Ectodermal cell (in vitro differentiated cells): ENCODE data around the gene ELF2.
"Not testable (repeated sequence)": the region's sequence is repeated elsewhere in the genome, so short reads cannot be mapped to it uniquely, and the experiment has no call there.

Experiments used
- H3K27ac ChIP-seq: 2 replicates; pipeline ENCODE4 v1.7.0; 2013; ENCODE audit warnings: mild to moderate bottlenecking, low read depth, low read length; ENCODE audit not compliant: insufficient read depth, poor library complexity, severe bottlenecking
- H3K27me3 ChIP-seq: 2 replicates; pipeline ENCODE4 v1.7.0; 2013; ENCODE audit warnings: mild to moderate bottlenecking, low read length; ENCODE audit not compliant: insufficient read depth, control insufficient read depth, poor library complexity, severe bottlenecking
- H3K36me3 ChIP-seq: one replicate; pipeline ENCODE4 v1.7.0; 2013; ENCODE audit warnings: low read length; ENCODE audit not compliant: control insufficient read depth, insufficient read depth
- H3K4me1 ChIP-seq: one replicate; pipeline ENCODE4 v1.7.0; 2013; ENCODE audit warnings: low read length; ENCODE audit not compliant: control insufficient read depth, insufficient read depth
- H3K4me3 ChIP-seq: 2 replicates; pipeline ENCODE4 v1.7.0; 2013; ENCODE audit warnings: low read depth, low read length, control low read depth; ENCODE audit not compliant: insufficient read depth
- H3K9me3 ChIP-seq: 2 replicates; pipeline ENCODE4 v1.7.0; 2013; ENCODE audit warnings: mild to moderate bottlenecking, low read length, moderate library complexity; ENCODE audit not compliant: control insufficient read depth
- WGBS, 2 experiments: methylation state at CpG; one replicate each; pipeline ENCODE4 v1.1.7; 2013; ENCODE audit warnings: missing lambda C conversion rate in 2 of 2; 5-methylcytosine and 5-hydroxymethylcytosine counted together

The ELF2 gene

DNA sequence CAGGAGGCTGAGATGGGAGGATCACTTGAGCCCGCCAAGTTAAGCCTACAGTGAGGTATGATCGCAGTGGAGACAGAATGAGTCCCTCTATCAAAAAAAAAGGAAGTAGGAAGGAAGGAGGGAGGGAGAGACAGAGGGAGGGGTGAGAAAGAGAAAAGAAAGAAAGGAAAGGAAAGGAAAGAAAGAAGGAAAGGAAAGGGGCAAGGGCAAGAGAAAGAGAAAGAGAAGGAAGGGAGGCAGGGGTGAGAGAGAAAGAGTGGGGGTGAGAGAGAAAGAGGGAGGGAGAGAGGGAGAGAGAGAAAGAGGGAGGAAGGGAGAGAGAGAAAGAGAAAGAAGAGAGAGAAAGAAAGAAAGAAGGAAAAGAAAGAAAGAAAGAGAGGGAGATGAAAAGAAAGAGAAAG lies 13.2 kb downstream of the ELF2 start:
- Histone ChIP-seq H3K4me1 (peaks cover 3% of the 10 kb centered on the region), H3K27me3 (no peaks in the 10 kb centered on the region), H3K36me3 (no peaks in the 10 kb centered on the region), H3K27ac (peak overlapping the region; percentile 16), H3K9me3 (no peaks in the 10 kb centered on the region), H3K4me3 (no peak overlapping the region)
- WGBS, 2 experiments, result 92 to 95% methylated on average over 2 of the region's 2 CpGs

DNA sequence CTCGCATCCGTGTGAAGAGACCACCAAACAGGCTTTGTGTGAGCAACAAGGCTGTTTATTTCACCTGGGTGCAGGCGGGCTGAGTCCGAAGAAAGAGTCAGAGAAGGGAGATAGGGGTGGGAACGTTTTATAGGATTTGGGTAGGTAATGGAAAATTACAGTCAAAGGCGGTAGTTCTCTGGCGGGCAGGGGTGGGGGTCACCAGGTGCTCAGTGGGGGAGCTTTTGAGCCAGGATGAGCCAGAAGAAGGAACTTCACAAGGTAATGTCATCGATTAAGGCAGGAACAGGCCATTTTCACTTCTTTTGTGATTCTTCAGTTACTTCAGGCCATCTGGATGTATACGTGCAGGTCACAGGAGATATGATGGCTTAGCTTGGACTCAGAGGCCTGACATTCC lies 19.0 kb downstream of the ELF2 start:
- not testable (repeated sequence) for H3K27me3 ChIP-seq, H3K4me3 ChIP-seq, H3K9me3 ChIP-seq, H3K4me1 ChIP-seq, H3K27ac ChIP-seq, H3K36me3 ChIP-seq
- 64 to 69% methylated on average over 9 of the region's 9 CpGs for WGBS, 2 experiments

DNA sequence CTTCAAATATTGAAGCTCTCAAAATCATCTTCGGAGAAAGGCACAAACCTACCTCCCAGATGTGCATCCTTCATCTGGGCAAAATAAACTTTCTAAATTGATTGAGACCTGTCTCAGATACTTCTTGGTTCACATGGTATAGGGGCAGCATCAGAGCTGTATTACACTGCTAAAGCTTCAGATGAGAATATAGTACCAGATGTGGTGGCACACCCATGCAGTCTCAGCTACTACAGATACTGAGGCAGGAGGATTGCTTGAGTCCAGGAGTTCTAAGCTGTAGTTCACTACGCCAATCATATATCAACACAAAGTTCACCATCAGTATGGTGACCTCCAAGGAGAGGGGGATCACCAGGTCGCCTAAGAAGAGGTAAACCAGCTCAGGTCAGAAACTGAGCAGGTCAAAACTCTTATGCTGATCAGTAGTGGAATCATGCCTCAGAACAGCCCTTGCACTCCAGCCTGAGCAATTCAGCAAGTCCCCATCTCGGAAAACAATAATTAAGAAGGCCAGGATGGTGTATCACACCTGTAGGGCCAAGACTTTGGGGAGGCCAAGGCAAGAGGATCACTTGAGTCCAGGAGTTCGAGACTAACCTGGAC lies 22.0 kb downstream of the ELF2 start:
- H3K27ac ChIP-seq, result no peak overlapping the region
- H3K4me3 ChIP-seq, result no peak overlapping the region
- H3K36me3 ChIP-seq, result no peaks in the 10 kb centered on the region
- peaks cover 4% of the 10 kb centered on the region for H3K4me1 ChIP-seq
- 78 to 85% methylated on average over 4 of the region's 5 CpGs for WGBS, 2 experiments
- no peaks in the 10 kb centered on the region for H3K27me3 ChIP-seq
- no peaks in the 10 kb centered on the region for H3K9me3 ChIP-seq

DNA sequence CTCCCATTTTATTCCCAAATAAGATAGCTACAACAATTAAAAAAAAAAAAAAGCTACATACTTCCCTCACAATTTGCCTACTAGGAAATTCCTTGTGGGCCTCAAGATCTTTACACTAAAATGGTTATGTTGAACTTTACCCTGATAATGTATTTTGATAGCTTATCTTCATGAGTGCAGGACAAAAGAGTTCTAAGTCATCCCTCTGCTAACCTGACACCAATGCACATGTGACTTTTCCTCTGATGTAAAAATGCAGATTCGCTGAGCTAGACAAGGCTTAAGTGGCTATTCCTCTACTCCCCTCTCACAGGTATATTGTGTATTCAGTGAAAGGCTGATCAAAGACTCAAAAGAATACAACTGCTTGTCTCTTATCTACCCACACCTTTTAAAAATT lies 22.5 kb downstream of the ELF2 start:
- Histone ChIP-seq H3K4me1 (peaks cover 4% of the 10 kb centered on the region), H3K9me3 (no peaks in the 10 kb centered on the region), H3K4me3 (no peak overlapping the region), H3K36me3 (no peaks in the 10 kb centered on the region), H3K27me3 (no peaks in the 10 kb centered on the region), H3K27ac (no peak overlapping the region)
- 20 to 43% methylated on average over 1 of the region's 1 CpG for WGBS, 2 experiments

DNA sequence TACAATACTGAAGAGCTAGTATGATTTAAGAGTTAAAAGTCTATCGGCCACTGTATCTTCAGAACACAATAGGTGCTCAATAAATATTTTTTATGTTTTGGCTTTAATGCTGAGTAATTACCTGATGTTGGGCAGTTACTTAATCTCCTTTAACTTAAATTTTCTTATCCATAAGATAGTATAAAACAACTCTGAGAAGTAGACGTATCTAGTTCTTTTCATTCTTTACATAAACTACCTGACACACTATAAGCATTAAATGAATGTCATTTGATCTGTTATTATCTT lies 22.9 kb downstream of the ELF2 start:
- H3K9me3 ChIP-seq, result no peaks in the 10 kb centered on the region
- 73 to 83% methylated on average over 1 of the region's 2 CpGs for WGBS, 2 experiments
- no peak overlapping the region for H3K4me3 ChIP-seq
- H3K36me3 ChIP-seq, result no peaks in the 10 kb centered on the region
- H3K4me1 ChIP-seq, result peaks cover 4% of the 10 kb centered on the region
- H3K27ac ChIP-seq, result no peak overlapping the region
- no peaks in the 10 kb centered on the region for H3K27me3 ChIP-seq

DNA sequence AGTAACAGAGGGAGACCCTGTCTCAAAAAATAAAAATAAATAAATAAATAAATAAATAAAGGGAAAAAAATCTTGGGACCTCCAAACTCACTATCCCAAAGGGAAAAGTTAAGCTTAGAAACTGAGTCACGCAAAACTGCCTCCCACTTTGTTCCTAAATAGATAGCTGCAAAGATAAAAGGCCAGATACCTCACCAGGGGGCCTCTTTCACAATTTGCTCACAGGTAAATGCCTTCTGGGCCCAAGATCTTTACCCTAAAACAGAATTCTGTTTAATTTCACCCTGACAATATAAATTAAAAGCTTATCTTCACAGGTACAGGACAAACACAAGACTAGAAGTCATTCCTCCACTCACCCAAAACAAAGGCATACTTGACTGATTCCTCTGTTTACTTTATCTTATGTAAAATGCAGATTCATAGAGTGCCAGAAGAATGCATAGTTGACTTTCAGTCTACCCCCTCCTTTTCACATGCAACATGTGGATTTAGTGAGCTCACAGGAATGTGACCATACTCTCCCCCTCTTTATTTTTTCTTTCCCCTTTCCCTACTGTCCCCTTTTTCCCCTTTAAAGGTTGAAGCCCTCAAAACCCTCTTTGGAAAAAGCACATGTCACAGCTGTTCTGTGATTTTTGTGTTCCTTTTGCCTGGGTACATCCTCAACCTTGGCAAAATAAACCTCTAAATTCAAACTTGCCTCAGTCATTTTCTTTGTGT lies 23.4 kb downstream of the ELF2 start:
- Histone ChIP-seq H3K9me3 (no peaks in the 10 kb centered on the region), H3K4me3 (no peak overlapping the region), H3K36me3 (no peaks in the 10 kb centered on the region), H3K27ac (no peak overlapping the region), H3K4me1 (no peaks in the 10 kb centered on the region), H3K27me3 (no peaks in the 10 kb centered on the region)
- 29 to 33% methylated on average over 1 of the region's 1 CpG for WGBS, 2 experiments

DNA sequence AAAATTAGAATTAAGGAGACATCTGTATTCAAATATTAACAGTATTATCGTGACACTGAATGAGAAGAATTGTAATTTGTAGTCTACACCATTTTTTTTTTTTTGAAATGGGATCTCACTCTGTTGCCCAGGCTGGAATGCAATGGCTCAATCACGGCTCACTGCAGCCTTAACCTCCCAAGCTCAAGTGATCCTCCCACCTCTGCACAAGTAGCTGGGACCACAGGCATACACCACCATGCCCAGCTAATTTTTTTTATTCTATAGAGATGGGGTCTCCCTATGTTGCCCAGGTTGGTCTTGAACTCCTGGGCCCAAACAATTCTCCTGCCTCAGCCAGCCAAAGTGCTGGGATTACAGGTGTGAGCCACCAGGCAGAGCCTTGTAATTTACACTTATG lies 24.8 kb downstream of the ELF2 start:
- Histone ChIP-seq H3K36me3 (no peaks in the 10 kb centered on the region), H3K4me1 (no peaks in the 10 kb centered on the region)
- WGBS, 2 experiments, result 94 to 95% methylated on average over 2 of the region's 2 CpGs

DNA sequence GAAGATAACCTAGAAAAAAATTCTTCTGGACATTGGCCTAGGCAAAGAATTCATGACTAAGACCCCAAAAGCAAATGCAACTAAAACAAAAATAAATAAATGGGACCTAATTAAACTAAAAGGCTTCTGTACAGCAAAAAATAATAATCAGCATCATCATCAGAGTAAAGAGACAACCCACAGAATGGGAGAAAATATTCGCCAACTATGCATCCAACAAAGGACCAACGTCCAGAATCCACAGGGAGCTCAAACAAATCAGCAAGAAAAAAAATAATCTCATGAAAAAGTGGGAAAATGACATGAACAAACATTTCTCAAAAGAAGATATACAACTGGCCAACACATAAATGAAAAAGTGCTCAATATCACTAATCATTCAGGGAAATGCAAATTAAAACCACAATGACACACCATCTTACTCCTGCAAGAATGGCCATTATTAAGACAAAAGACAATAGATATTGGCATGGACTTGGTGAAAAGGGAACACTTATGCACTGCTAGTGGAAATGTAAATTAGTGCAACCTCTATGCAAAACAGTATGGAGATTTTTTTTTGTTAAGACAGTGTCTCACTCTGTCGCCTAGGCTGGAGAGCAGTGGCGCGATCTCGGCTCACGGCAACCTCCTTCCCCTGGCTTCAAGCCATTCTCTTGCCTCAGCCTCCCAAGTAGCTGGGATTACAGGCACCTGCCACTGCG lies 29.9 kb downstream of the ELF2 start:
- WGBS, 2 experiments, result 96 to 99% methylated on average over 8 of the region's 8 CpGs
- H3K9me3 ChIP-seq, result no peaks in the 10 kb centered on the region

More for the DNA sequence above, 24.8 kb downstream of the ELF2 start:
- H3K9me3 ChIP-seq, result no peaks in the 10 kb centered on the region
- no peak overlapping the region for H3K4me3 ChIP-seq
- no peaks in the 10 kb centered on the region for H3K27me3 ChIP-seq
- no peak overlapping the region for H3K27ac ChIP-seq

DNA sequence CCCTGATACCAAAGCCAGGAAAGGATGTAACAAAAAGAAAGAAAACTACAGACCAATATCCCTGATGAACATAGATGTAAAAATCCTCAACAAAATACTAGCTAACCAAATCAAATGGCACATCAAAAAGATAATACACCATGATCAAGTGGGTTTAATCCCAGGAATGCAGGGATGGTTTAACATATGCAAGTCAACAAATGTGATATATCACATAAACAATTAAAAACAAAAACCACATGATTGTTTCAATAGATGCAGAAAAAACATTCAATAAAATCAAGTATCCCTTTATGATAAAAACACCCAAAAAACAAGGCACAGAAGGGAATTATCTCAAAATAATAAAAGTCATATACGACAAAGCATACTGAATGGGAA lies 31.5 kb downstream of the ELF2 start:
- Histone ChIP-seq H3K9me3 (no peaks in the 10 kb centered on the region), H3K27me3 (no peaks in the 10 kb centered on the region), H3K4me3 (no peak overlapping the region), H3K36me3 (no peaks in the 10 kb centered on the region), H3K4me1 (no peaks in the 10 kb centered on the region), H3K27ac (no peak overlapping the region)
- WGBS, 2 experiments, result 92 to 100% methylated on average over 1 of the region's 1 CpG

More for the DNA sequence above, 29.9 kb downstream of the ELF2 start:
- no peaks in the 10 kb centered on the region for H3K27me3 ChIP-seq
- no peaks in the 10 kb centered on the region for H3K36me3 ChIP-seq
- H3K4me1 ChIP-seq, result no peaks in the 10 kb centered on the region
- H3K27ac ChIP-seq, result no peak overlapping the region
- H3K4me3 ChIP-seq, result no peak overlapping the region

DNA sequence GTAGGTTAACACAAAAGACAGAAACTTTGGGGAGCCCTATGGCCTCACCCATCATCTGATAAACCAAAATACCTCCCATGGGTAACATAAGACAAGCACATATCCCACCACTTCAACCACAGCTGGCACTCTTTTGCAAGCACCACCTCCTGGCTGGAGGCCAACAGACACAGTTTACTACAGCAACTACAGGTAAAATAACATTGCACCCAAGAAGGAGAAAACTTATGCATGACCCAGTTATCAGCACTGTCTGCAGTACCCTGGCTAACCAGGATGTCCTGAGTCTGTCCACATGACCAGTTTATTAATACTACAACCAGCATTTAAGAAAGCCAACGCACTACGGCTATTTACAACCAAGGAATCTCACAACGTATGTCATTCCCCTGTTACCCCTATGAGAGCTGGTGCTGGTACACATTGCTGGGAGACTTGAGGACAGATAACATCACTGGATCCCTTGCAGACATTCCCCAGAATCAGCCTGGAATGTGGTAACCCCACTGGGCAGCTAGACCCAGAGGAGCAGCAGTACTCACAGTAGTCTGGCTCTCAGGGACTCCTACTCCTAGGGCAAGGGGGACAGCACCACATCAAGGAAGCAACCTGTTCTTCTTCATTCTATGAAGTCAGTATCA lies 32.0 kb downstream of the ELF2 start:
- no peak overlapping the region for H3K27ac ChIP-seq
- H3K4me3 ChIP-seq, result no peak overlapping the region
- H3K9me3 ChIP-seq, result no peaks in the 10 kb centered on the region
- no peaks in the 10 kb centered on the region for H3K27me3 ChIP-seq
- no peaks in the 10 kb centered on the region for H3K36me3 ChIP-seq
- WGBS, 2 experiments, result 93 to 96% methylated on average over 3 of the region's 3 CpGs
- no peaks in the 10 kb centered on the region for H3K4me1 ChIP-seq
